ENCODE data around the gene TESK2.
A peak's percentile ranks its signal among the peaks of the same experiment; 100 is the strongest.

The TESK2 gene

GRCh38 chr1:45344499-45344898 is 146.5 kb downstream of the TESK2 start:
- H3K9me3 ChIP-seq (ENCODE audit: insufficient read depth, low read length): no peaks in the 10 kb centered on the region
- H3K4me3 ChIP-seq (ENCODE audit: insufficient read length, low read depth): no peak overlapping the region
- H3K36me3 ChIP-seq (ENCODE audit: insufficient read depth, insufficient read length, low read length): peaks cover 63% of the 10 kb centered on the region
- peaks cover 14% of the 10 kb centered on the region for H3K4me1 ChIP-seq (ENCODE audit: insufficient read depth, insufficient read length)
- no peak for TF ChIP-seq YY1 (IDR thresholded peaks at IDR 0.05; ENCODE audit: insufficient read depth, insufficient read length)
- no peak for TF ChIP-seq SUZ12 (IDR thresholded peaks at IDR 0.05; ENCODE audit: extremely low read depth, insufficient read depth, insufficient read length)
- no peak for TF ChIP-seq ZNF274 (IDR thresholded peaks at IDR 0.05; ENCODE audit: low read depth, low read length)
- H3K27me3 ChIP-seq (ENCODE audit: insufficient read depth, insufficient read length): no peaks in the 10 kb centered on the region
- no peak overlapping the region for H3K9ac ChIP-seq (ENCODE audit: insufficient read length, low read depth)
- no peak for DNase-seq (ENCODE audit: low read depth, low spot score)

- Histone ChIP-seq H3K27me3 (ENCODE audit: insufficient read depth, insufficient read length) (no peaks in the 10 kb centered on the region), H3K4me3 (ENCODE audit: insufficient read length, low read depth) (peak overlapping the region; percentile 97), H3K9me3 (ENCODE audit: insufficient read depth, low read length) (peaks cover 8% of the 10 kb centered on the region; the same call in 1 of the 2 replicates), H3K36me3 (ENCODE audit: insufficient read depth, insufficient read length, low read length) (peaks cover 68% of the 10 kb centered on the region), H3K9ac (ENCODE audit: insufficient read length, low read depth) (peak overlapping the region; percentile 99), H3K4me1 (ENCODE audit: insufficient read depth, insufficient read length) (peaks cover 4% of the 10 kb centered on the region)
- no peak for DNase-seq (ENCODE audit: low read depth, low spot score)
- TF ChIP-seq ZNF274 (IDR thresholded peaks at IDR 0.05; ENCODE audit: low read depth, low read length) (no peak), YY1 (IDR thresholded peaks at IDR 0.05; ENCODE audit: insufficient read depth, insufficient read length) (no peak), SUZ12 (IDR thresholded peaks at IDR 0.05; ENCODE audit: extremely low read depth, insufficient read depth, insufficient read length) (no peak)
Measured at GRCh38 chr1:45340816-45341466, 150.0 kb downstream of the TESK2 start.

GRCh38 chr1:45339789-45340558 is 151.0 kb downstream of the TESK2 start, which contains the start of the genes MUTYH and TOE1:
TSS of gene MUTYH (minus strand) at chr1:45340440. CDS start at chr1:45334505, 5,935 bp downstream.
TSS of gene TOE1 (plus strand) at chr1:45340170. CDS start at chr1:45340253, 83 bp downstream.
- Histone ChIP-seq H3K9ac (ENCODE audit: insufficient read length, low read depth) (peak within 1 kb of the TSS; percentile 99), H3K4me1 (ENCODE audit: insufficient read depth, insufficient read length) (peaks cover 9% of the 10 kb centered on the region), H3K4me3 (ENCODE audit: insufficient read length, low read depth) (peak within 1 kb of the TSS; percentile 97), H3K9me3 (ENCODE audit: insufficient read depth, low read length) (peaks cover 8% of the 10 kb centered on the region; the same call in 1 of the 2 replicates), H3K27me3 (ENCODE audit: insufficient read depth, insufficient read length) (no peaks in the 10 kb centered on the region), H3K36me3 (ENCODE audit: insufficient read depth, insufficient read length, low read length) (peaks cover 62% of the 10 kb centered on the region)
- peak; percentile 71 for TF ChIP-seq YY1 (IDR thresholded peaks at IDR 0.05; ENCODE audit: insufficient read depth, insufficient read length)
- TF ChIP-seq ZNF274 (IDR thresholded peaks at IDR 0.05; ENCODE audit: low read depth, low read length): no peak
- DNase-seq (ENCODE audit: low read depth, low spot score): peak; percentile 97

DNA sequence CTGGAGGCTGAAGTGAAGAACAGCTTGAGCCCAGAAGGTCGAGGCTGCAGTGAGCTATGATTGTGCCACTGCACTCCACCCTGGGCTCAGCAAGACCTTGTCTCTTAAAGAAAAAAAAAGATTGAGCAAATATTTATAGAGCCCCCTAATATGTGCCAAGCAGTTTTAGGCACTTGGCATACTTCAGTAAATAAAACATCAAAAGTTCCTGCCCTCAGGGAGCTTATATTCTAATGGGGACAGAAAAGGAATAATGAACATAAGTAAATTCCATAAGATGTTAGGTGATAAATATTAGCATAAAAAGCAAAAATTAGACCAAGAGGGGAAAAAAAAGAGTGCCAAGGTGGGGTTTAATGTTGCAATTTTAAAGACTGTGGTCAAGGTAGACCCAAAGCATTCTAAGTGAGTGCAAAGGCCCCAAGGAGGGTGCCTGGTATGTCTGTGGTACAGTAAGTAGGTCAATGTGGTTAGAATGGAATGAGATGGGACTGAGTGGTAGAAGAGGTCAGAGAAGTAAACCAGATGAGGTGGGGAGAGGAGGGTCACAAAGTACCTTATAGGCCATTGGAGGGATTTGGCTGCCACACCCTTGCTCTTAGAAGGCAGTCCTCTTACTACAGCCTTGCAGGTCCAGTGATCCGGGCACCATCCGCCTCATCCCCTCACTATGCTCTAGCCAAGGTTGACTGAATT is 153.2 kb downstream of the TESK2 start:
- Histone ChIP-seq H3K9me3 (ENCODE audit: insufficient read depth, low read length) (peaks cover 8% of the 10 kb centered on the region; the same call in 1 of the 2 replicates), H3K27me3 (ENCODE audit: insufficient read depth, insufficient read length) (no peaks in the 10 kb centered on the region), H3K36me3 (ENCODE audit: insufficient read depth, insufficient read length, low read length) (peaks cover 60% of the 10 kb centered on the region), H3K9ac (ENCODE audit: insufficient read length, low read depth) (no peak overlapping the region), H3K4me3 (ENCODE audit: insufficient read length, low read depth) (no peak overlapping the region), H3K4me1 (ENCODE audit: insufficient read depth, insufficient read length) (peaks cover 10% of the 10 kb centered on the region)
- no peak for TF ChIP-seq YY1 (IDR thresholded peaks at IDR 0.05; ENCODE audit: insufficient read depth, insufficient read length)
- no peak for TF ChIP-seq SUZ12 (IDR thresholded peaks at IDR 0.05; ENCODE audit: extremely low read depth, insufficient read depth, insufficient read length)
- no peak for TF ChIP-seq ZNF274 (IDR thresholded peaks at IDR 0.05; ENCODE audit: low read depth, low read length)
- DNase-seq (ENCODE audit: low read depth, low spot score): no peak

DNA sequence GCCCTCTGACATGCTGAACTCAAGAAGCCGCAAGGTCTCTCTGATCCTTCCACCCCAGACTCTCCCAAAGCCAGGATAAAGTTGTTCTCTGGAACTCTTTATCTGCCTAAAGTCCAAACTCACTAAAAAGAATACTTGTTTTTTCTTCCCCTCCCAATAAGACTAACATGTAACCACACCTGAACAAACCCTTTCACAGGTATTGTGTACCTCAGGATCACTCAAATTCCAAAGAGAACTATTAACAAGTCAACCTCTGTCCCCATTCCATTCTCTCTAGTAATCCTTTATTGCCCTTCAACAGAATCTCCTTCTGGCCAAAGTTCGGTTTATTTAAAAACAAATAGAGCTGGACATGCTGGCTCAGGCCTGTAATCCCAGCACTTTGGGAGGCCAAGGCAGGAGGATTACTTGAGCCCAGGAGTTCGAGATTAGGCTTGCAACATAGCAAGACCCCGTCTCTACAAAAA is 155.1 kb downstream of the TESK2 start:
- Histone ChIP-seq H3K4me3 (ENCODE audit: insufficient read length, low read depth) (no peak overlapping the region), H3K27me3 (ENCODE audit: insufficient read depth, insufficient read length) (no peaks in the 10 kb centered on the region), H3K36me3 (ENCODE audit: insufficient read depth, insufficient read length, low read length) (peaks cover 60% of the 10 kb centered on the region), H3K9me3 (ENCODE audit: insufficient read depth, low read length) (peaks cover 8% of the 10 kb centered on the region; the same call in 1 of the 2 replicates), H3K9ac (ENCODE audit: insufficient read length, low read depth) (peak overlapping the region; percentile 6), H3K4me1 (ENCODE audit: insufficient read depth, insufficient read length) (peaks cover 6% of the 10 kb centered on the region)
- TF ChIP-seq SUZ12 (IDR thresholded peaks at IDR 0.05; ENCODE audit: extremely low read depth, insufficient read depth, insufficient read length) (no peak), ZNF274 (IDR thresholded peaks at IDR 0.05; ENCODE audit: low read depth, low read length) (no peak), YY1 (IDR thresholded peaks at IDR 0.05; ENCODE audit: insufficient read depth, insufficient read length) (no peak)
- no peak for DNase-seq (ENCODE audit: low read depth, low spot score)

GRCh38 chr1:45334308-45335245 is 156.4 kb downstream of the TESK2 start:
- H3K9ac ChIP-seq (ENCODE audit: insufficient read length, low read depth): no peak overlapping the region
- peaks cover 8% of the 10 kb centered on the region; the same call in 1 of the 2 replicates for H3K9me3 ChIP-seq (ENCODE audit: insufficient read depth, low read length)
- no peak overlapping the region for H3K4me3 ChIP-seq (ENCODE audit: insufficient read length, low read depth)
- H3K4me1 ChIP-seq (ENCODE audit: insufficient read depth, insufficient read length): peaks cover 8% of the 10 kb centered on the region
- peaks cover 64% of the 10 kb centered on the region for H3K36me3 ChIP-seq (ENCODE audit: insufficient read depth, insufficient read length, low read length)
- H3K27me3 ChIP-seq (ENCODE audit: insufficient read depth, insufficient read length): no peaks in the 10 kb centered on the region
- TF ChIP-seq YY1 (IDR thresholded peaks at IDR 0.05; ENCODE audit: insufficient read depth, insufficient read length): no peak
- TF ChIP-seq SUZ12 (IDR thresholded peaks at IDR 0.05; ENCODE audit: extremely low read depth, insufficient read depth, insufficient read length): no peak
- TF ChIP-seq ZNF274 (IDR thresholded peaks at IDR 0.05; ENCODE audit: low read depth, low read length): no peak
- no peak for DNase-seq (ENCODE audit: low read depth, low spot score)
